ENCODE measurements around the gene PARM1.

PARM1 gene

DNA sequence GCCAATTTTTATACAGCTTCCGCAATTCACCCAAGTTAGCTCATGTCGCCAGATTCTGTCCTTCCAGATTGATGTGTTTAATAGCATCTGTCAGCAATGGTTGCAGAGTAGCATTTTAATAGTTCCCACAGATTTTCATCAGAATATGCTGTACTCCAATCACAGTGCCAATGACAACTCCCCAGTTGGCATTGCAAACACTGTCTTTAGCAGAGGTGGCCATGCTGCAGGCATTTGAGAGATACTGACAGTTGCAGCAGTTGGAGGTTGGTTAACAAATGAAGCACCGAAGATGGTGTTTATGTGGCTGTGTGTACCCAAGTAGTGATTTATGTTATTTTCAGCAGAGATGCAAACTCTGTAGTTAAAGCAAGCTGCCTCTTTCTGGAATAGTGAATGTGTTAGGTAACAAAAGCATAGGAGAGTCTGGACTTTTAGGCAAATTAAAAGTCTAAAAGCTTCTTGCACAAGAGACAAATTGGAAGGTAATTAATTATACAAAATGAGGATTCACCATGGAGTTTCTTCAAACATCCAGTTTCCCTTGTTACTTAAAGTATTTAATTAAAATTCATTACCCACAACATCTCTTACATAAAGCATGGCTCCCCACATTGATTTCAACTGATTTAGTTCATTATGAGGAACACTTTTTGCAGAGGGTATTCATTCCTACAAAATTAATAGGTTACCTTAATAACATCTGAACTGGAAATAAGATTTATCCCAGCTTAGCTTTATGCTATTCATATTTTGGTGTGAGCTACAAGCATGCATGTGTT lies 65.2 kb downstream of the PARM1 start:
- DNase-seq (ENCODE audit: extremely low read depth, low read depth) = no peak
- no peak overlapping the region for H3K4me3 ChIP-seq (replicated peaks; ENCODE audit: low read depth, low read length)
- TF ChIP-seq, protein P1, sequence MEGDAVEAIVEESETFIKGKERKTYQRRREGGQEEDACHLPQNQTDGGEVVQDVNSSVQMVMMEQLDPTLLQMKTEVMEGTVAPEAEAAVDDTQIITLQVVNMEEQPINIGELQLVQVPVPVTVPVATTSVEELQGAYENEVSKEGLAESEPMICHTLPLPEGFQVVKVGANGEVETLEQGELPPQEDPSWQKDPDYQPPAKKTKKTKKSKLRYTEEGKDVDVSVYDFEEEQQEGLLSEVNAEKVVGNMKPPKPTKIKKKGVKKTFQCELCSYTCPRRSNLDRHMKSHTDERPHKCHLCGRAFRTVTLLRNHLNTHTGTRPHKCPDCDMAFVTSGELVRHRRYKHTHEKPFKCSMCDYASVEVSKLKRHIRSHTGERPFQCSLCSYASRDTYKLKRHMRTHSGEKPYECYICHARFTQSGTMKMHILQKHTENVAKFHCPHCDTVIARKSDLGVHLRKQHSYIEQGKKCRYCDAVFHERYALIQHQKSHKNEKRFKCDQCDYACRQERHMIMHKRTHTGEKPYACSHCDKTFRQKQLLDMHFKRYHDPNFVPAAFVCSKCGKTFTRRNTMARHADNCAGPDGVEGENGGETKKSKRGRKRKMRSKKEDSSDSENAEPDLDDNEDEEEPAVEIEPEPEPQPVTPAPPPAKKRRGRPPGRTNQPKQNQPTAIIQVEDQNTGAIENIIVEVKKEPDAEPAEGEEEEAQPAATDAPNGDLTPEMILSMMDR (IDR thresholded peaks at IDR 0.05; ENCODE audit: low read depth, low read length, missing control alignments) = no peak

DNA sequence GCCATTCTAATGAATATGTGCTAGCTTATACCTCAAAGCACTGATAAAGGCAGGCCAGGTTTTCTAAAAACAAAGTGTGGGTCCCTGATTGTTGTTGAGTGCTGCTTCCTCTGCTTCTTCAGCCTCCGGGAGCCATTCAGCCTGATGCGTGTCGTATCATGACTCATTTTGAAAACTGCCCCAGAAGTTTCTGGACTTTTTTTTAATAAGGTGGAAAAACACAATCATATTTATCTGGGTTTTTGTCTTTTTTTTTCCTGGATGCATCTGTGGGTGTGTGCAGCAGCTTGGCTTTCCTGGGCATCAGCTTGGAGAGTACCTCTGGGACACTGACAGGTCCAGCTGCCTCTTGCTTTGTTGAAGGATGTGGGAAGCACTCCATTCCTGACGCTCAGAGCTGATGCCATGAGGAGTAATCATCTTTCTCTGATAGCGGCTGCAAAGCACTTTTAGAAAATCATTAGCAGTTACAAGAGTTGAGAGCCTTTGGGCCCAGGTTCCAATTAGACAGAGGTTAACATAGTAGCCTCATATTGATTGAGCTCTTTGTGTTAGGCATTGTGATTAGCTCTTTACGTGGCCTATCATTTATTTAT lies 66.9 kb downstream of the PARM1 start:
- TF ChIP-seq, protein P1 (IDR thresholded peaks at IDR 0.05; ENCODE audit: low read depth, low read length, missing control alignments) = no peak
- H3K4me3 ChIP-seq (replicated peaks; ENCODE audit: low read depth, low read length) = no peak overlapping the region
- DNase-seq (ENCODE audit: extremely low read depth, low read depth) = no peak

DNA sequence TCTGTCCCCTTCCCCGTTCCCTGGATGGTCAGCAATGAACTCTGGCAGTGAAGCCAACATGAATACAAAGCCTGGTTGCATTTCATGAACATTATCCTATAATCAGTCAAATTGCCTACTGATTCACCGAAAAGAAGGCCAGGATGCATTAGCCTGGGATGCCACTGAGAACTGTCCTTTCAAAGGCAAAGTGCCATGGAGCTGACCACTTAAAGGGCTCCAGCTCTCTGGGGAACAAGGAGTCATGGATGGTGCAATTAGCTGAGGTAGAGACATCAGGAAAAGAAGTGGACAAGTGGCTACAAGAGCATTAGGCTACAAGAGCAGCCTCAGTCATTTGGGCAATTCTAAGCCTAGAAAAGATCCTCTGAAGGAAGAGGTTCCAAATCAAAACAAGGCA lies 69.0 kb downstream of the PARM1 start:
- TF ChIP-seq, protein P1 (IDR thresholded peaks at IDR 0.05; ENCODE audit: low read depth, low read length, missing control alignments) = no peak
- no peak overlapping the region for H3K4me3 ChIP-seq (replicated peaks; ENCODE audit: low read depth, low read length)
- DNase-seq (ENCODE audit: extremely low read depth, low read depth) = no peak

DNA sequence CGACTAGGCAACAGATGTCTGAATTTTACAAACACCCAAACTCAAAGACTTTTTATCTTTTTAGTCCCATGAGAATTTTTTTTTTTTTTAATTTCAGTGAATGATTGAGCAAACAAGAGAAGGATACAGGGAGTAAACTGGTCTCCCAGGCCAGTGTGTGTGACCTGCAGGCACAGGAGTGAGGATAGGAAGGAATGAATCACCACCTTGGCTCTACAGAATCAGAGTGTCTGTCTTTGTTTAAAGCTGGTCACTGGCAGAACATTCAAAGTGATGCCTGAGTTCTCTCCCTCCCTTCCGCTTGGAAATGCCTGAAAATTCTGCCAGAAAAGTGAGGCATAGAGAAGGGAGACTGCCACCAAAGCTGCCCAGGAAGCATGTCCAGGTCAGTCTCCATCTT lies 69.5 kb downstream of the PARM1 start:
- DNase-seq (ENCODE audit: extremely low read depth, low read depth) = no peak
- H3K4me3 ChIP-seq (replicated peaks; ENCODE audit: low read depth, low read length) = no peak overlapping the region

DNA sequence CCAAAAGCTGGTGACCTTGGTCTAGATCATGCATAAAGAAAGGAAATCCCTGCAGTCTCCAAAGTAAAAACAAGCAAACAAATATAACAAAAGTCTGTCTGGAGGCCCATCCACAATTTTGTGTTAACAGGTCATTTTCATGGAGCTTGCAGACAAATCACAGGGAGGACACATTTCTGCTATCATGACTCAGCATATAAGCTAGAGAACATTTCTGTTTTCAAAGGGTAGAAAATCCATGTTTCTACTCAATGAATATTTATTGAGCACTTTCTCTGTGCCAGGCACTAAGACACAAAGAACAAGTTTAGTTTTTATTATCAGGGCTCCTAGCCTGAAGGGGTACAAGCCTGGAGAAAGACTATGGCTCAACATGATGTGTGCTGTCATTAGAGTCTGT lies 71.1 kb downstream of the PARM1 start:
- TF ChIP-seq, protein P1 (IDR thresholded peaks at IDR 0.05; ENCODE audit: low read depth, low read length, missing control alignments) = no peak
- no peak for DNase-seq (ENCODE audit: extremely low read depth, low read depth)
- H3K4me3 ChIP-seq (replicated peaks; ENCODE audit: low read depth, low read length) = no peak overlapping the region

More for the DNA sequence above, 69.5 kb downstream of the PARM1 start:
- TF ChIP-seq, protein P1 (IDR thresholded peaks at IDR 0.05; ENCODE audit: low read depth, low read length, missing control alignments) = no peak

DNA sequence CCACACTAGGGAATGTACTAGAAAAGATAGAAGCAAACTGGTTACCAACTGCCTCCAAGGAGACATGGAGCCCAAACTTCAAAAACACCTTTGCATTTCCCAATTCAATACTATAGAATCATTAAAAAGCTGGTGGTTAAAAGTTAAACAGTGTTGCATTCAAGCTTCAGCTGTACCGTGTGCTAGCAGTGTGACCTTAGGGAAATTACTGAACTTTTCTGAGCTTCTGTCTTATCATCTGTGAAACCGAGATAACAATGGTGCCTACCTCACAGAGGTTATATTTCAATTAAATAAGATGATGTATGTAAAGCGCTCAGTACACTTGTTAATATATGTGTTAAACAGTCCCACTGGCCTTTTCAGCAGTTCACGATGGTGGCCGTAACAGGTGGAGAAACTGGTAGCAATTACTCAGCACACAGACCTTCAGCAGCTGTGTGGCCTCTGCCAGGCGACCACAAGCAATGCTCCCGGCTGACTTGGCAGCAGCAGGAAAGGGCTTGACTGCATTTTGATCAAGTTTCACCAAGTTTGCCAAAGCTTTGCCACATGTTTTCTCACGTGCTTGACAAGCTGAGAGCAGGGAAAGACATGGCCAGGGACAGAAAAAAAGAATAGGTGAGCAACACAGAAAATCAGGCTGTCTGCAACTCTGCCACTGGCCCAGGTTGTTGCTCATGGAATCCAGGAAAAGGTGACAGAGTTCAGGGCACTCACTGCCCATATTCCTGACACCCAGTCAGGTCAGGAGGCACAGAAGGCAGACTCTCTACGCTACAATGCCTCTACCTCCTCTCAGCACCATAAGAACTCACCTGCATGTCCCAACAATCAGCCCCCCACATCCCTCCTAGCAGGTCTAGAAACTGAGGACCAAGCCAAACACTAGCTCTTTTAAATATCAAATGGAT lies 72.1 kb downstream of the PARM1 start:
- no peak for DNase-seq (ENCODE audit: extremely low read depth, low read depth)
- TF ChIP-seq, protein P1 (IDR thresholded peaks at IDR 0.05; ENCODE audit: low read depth, low read length, missing control alignments) = no peak
- no peak overlapping the region for H3K4me3 ChIP-seq (replicated peaks; ENCODE audit: low read depth, low read length)
